MM.1S (cell line): ENCODE results near the gene PNPLA3.

ENCODE experiments used
- EZH2 ChIP-seq: fragments of 300-600 bp; sonication (generic); optimal IDR thresholded peaks from 2 replicates; pipeline ENCODE3; 2017; ENCODE audit warnings: low read depth, mild to moderate bottlenecking, antibody characterized with exemption, low read length, mixed read lengths
- EZH2phosphoT487 ChIP-seq: fragments of 300-600 bp; sonication (generic); IDR thresholded peaks from 2 replicates; pipeline ENCODE4 v1.6.1; 2018; ENCODE audit warnings: antibody characterized with exemption, low read length
- TF ChIP-seq, protein P1 (sequence below): fragments of 300-600 bp; sonication (generic); IDR thresholded peaks from 2 replicates; pipeline ENCODE4 v1.5.1; 2016; ENCODE audit warnings: antibody characterized with exemption, low read length, mixed read lengths

DNA sequence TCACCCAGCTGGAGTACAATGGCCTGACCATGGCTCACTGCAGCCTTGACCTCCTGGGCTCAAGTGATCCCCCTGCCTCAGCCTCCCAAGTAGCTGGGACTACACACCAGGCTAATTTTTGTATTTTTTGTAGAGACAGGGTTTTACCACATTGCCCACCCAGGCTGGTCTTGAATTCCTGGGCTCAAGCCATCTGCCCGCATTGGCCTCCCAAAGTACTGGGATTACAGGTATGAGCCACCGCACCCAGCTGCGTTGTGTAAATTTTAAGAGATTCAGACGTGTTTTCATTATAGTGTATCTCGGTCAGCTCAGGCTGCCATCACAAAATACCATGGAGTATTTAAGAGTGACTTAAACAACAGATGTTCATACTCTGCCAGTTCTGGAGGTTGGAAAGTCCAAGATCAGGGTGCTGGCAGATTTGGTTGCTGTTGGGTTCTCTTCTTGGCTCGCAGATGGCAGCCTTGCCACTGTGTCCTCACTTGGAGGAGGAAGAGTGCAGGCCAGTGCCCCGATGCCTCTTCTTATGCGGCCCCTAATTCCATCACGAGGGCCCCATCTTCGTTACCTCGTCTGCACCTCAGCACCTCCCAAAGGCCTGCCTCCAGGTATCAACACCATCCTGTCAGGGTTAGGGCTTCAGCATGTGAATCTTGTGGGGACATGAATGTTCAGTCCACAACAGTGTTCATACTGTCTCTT lies 67.9 kb downstream of the PNPLA3 start:
- TF ChIP-seq, protein P1, sequence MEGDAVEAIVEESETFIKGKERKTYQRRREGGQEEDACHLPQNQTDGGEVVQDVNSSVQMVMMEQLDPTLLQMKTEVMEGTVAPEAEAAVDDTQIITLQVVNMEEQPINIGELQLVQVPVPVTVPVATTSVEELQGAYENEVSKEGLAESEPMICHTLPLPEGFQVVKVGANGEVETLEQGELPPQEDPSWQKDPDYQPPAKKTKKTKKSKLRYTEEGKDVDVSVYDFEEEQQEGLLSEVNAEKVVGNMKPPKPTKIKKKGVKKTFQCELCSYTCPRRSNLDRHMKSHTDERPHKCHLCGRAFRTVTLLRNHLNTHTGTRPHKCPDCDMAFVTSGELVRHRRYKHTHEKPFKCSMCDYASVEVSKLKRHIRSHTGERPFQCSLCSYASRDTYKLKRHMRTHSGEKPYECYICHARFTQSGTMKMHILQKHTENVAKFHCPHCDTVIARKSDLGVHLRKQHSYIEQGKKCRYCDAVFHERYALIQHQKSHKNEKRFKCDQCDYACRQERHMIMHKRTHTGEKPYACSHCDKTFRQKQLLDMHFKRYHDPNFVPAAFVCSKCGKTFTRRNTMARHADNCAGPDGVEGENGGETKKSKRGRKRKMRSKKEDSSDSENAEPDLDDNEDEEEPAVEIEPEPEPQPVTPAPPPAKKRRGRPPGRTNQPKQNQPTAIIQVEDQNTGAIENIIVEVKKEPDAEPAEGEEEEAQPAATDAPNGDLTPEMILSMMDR, result no peak
- TF ChIP-seq EZH2 (no peak), EZH2phosphoT487 (no peak)
